Transverse colon (tissue), 4 donors: ENCODE measurements around the gene GGA3. TPM values are rescaled to one million over a fixed set of nuclear protein-coding genes. Genes with fewer than 3 reads are reported as not detected.

Source experiments
- DNase-seq: peaks from one replicate; pipeline ENCODE4 v3.0.0-alpha.2; 2019
- H3K27ac ChIP-seq, 4 donors: fragments of 200-600 bp; sonication (generic); 2 replicates each; pipeline ENCODE4 v1.5.1; 2016 to 2018; ENCODE audit warnings: inconsistent platforms in 4 of 4
- H3K27me3 ChIP-seq: fragments of 200-600 bp; sonication (generic); 2 replicates; pipeline ENCODE4 v1.5.1; 2017; ENCODE audit warnings: inconsistent platforms
- H3K36me3 ChIP-seq, 4 donors: fragments of 200-600 bp; sonication (generic); 2 replicates each; pipeline ENCODE4 v1.5.1; 2017 to 2019; ENCODE audit warnings: inconsistent platforms in 4 of 4
- H3K4me1 ChIP-seq, 4 donors: fragments of 200-600 bp; sonication (generic); 2 replicates each; pipeline ENCODE4 v1.5.1; 2017 to 2020; ENCODE audit warnings: inconsistent platforms in 4 of 4
- H3K4me3 ChIP-seq, 4 donors: fragments of 200-600 bp; sonication (generic); 1 replicate in 1 of 4; 2 replicates in 3 of 4; pipeline versions ENCODE4 v1.5.1 to v1.6.1; 2017 to 2019; ENCODE audit warnings: inconsistent platforms in 4 of 4
- H3K9me3 ChIP-seq, 2 donors: fragments of 200-600 bp; sonication (generic); 2 replicates each; pipeline ENCODE4 v1.5.1; 2017 to 2019; ENCODE audit warnings: inconsistent platforms in 2 of 2
- EP300 ChIP-seq: sonication (generic); formaldehyde crosslinking; IDR thresholded peaks from one replicate; pipeline ENCODE4 v1.6.1; 2017; ENCODE audit warnings: antibody characterized with exemption, low read depth
- POLR2A ChIP-seq: fragments of 450-650 bp; IDR thresholded peaks from one replicate; pipeline ENCODE4 v1.6.1; 2016; ENCODE audit warnings: antibody characterized with exemption, mild to moderate bottlenecking, moderate library complexity
- POLR2AphosphoS5 ChIP-seq, 3 donors: sonication (generic); formaldehyde crosslinking; IDR thresholded peaks; one replicate each; pipeline ENCODE4 v1.6.1; 2016; ENCODE audit warnings: antibody characterized with exemption in 3 of 3
- WGBS, 2 donors: methylation state at CpG; one replicate each; pipeline ENCODE4 v1.1.5; 2018; ENCODE audit warnings: low coverage in 1 of 2; 5-methylcytosine and 5-hydroxymethylcytosine counted together
- in situ Hi-C, 4 donors: fragments of 200-750 bp; cut with MboI; loops; one replicate each; pipeline versions ENCODE4 v1.15.0 to v1.15.1; 2017; ENCODE audit warnings: low sequenced_read_pairs in 3 of 4, low pct_ligation_motif_present in 1 of 4, low pct_unique_long_range_greater_than_20kb in 1 of 4
- intact Hi-C: fragments of 100-400 bp; cut with DNase I; formaldehyde crosslinking; loops from one replicate; pipeline ENCODE4 v1.15.1; 2023; ENCODE audit warnings: low total_unique reads
- total RNA-seq, 4 donors: library from RNA; depleted of rRNA; stranded (reverse); fragments of >200 nt; gene quantifications; one replicate each; pipeline ENCODE4 v1.1.0, GENCODE V29; 2016
- TF ChIP-seq, protein P1 (sequence below), 5 experiments: fragments of 200-600 bp in 3 of 5; fragments of 450-650 bp in 2 of 5; sonication (generic) in 3 of 5; IDR thresholded peaks; 1 replicate in 2 of 5; 2 replicates in 3 of 5; pipeline ENCODE4 v1.5.1; 2016 to 2017; ENCODE audit warnings: antibody characterized with exemption in 5 of 5, inconsistent platforms in 3 of 5, mild to moderate bottlenecking in 2 of 5, moderate library complexity in 1 of 5

GGA3 gene, protein sequence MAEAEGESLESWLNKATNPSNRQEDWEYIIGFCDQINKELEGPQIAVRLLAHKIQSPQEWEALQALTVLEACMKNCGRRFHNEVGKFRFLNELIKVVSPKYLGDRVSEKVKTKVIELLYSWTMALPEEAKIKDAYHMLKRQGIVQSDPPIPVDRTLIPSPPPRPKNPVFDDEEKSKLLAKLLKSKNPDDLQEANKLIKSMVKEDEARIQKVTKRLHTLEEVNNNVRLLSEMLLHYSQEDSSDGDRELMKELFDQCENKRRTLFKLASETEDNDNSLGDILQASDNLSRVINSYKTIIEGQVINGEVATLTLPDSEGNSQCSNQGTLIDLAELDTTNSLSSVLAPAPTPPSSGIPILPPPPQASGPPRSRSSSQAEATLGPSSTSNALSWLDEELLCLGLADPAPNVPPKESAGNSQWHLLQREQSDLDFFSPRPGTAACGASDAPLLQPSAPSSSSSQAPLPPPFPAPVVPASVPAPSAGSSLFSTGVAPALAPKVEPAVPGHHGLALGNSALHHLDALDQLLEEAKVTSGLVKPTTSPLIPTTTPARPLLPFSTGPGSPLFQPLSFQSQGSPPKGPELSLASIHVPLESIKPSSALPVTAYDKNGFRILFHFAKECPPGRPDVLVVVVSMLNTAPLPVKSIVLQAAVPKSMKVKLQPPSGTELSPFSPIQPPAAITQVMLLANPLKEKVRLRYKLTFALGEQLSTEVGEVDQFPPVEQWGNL
- total RNA-seq: 100 to 1,000 TPM in 1 of 4 donors, 10 to 100 TPM in 3; 36.2 to 134 (median 59.0) TPM

DNA sequence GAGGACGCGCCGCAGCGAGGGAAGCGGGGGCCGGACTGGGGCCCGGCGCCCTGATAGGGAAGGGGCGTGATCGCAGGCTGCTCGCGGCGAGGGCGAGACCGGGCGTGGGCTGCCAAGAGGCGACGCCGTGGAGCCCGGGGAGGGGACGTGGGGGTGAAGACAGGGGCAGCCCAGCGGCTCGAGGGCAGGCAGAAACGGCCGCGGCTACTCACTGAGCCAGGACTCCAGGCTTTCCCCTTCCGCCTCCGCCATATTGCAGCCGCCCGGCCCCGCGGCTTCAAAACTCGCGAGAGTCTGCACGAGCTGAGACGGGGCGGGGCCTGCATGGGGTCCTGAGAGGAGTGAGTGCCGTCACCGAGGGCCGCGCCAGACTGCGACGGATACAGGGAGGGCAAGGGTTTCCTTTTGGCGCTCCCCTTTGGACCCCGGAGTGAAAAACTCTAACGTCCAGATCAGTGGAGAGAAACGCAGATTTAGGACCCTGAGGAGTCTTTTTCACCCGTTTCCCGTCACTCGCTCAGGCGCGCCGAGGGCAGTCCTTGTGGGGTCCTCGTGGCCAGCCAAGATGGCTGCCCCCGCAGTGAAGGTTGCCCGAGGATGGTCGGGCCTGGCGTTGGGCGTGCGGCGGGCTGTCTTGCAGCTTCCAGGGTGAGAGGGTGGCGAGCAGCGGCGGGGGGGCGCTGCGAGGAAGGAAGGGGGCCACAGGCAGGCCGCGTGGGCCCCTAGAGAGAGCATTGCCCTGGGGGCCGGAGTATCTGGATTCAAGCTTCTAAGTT lies at the start of gene GGA3, which contains the start of gene MRPS7:
TSS of gene GGA3 (minus strand) at position 271 of the 776 bp plus-strand sequence. CDS start at position 252, 19 bp downstream.
TSS of gene MRPS7 (plus strand) at position 544 of the 776 bp plus-strand sequence. CDS start at position 566, 22 bp downstream.
- in situ Hi-C loops (no loop called here), intact Hi-C loops (no loop called here)
- 0% methylated on average over 52 of the region's 69 CpGs; no CpG with 5 or more reads in 1 of the 2 donors for WGBS, 2 donors
- H3K4me3 ChIP-seq: peak within 1 kb of the TSS; percentile 68 to 90 (median 84)
- peak; percentile 71 for TF ChIP-seq POLR2A
- TF ChIP-seq POLR2AphosphoS5 (IDR thresholded peaks at IDR 0.05): peak; percentile 40 to 82 (median 65)
- no peak for TF ChIP-seq EP300
- H3K36me3 ChIP-seq: peaks cover 0 to 13% (median 4%) of the 10 kb centered on the region in 4 donors
- no peaks in the 10 kb centered on the region for H3K27me3 ChIP-seq
- H3K27ac ChIP-seq: peak within 1 kb of the TSS; percentile 89 to 96 (median 92)
- peak; percentile 95 for DNase-seq
- no peaks in the 10 kb centered on the region for H3K9me3 ChIP-seq
- peaks cover 12 to 36% (median 27%) of the 10 kb centered on the region in 4 donors for H3K4me1 ChIP-seq

DNA sequence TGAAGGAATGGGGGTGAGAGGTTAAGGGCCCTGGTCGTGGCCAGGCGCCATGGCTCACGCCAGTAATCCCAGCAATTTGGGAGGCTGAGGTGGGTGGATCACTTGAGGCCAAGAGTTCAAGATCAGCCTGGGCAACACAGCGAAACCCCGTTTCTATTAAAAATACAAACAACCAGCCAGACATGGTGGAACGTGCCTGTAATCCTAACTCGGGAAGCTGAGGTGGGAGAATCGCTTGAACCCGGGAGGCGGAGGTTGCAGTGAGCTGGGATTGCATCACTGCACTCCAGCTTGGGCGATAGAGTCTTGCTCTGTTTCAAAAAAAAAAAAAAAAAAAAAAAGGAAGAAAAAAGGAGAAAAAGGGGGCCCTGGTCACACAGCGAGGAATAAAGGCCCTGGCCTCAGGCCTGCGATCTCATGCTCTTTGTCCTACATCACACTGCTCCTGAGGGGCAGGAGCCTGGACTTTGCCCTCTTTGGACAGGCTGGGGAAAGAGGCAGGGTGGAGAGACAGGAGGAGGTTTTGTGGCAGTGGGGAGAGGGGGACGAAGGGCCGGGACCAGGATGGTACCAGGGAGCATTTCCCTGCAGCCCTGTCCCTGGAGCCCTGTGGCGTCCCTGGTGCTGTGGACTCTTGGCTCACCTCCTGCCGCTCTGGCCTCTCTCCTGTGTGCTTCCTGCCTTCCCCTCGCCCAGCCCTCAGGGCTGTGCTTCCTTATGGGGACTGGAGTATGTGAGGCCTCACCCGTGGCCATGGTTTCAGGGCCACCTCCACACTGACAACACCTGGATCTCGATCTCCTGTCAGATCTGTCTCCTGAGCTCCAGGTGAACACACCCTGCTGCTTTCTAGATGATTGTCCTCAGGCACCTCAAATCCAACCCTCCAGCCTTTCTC lies 47.6 kb upstream of the GGA3 start:
- TF ChIP-seq POLR2AphosphoS5 (IDR thresholded peaks at IDR 0.05) (peak in 2 of 3 donors; percentile 46 to 56), EP300 (no peak), POLR2A (peak; percentile 71)
- TF ChIP-seq, protein P1, sequence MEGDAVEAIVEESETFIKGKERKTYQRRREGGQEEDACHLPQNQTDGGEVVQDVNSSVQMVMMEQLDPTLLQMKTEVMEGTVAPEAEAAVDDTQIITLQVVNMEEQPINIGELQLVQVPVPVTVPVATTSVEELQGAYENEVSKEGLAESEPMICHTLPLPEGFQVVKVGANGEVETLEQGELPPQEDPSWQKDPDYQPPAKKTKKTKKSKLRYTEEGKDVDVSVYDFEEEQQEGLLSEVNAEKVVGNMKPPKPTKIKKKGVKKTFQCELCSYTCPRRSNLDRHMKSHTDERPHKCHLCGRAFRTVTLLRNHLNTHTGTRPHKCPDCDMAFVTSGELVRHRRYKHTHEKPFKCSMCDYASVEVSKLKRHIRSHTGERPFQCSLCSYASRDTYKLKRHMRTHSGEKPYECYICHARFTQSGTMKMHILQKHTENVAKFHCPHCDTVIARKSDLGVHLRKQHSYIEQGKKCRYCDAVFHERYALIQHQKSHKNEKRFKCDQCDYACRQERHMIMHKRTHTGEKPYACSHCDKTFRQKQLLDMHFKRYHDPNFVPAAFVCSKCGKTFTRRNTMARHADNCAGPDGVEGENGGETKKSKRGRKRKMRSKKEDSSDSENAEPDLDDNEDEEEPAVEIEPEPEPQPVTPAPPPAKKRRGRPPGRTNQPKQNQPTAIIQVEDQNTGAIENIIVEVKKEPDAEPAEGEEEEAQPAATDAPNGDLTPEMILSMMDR (IDR thresholded peaks at IDR 0.05): no peak
- H3K4me3 ChIP-seq: no peak overlapping the region
- in situ Hi-C loops (loop anchor here in 2 of 4 donors (25.0 kb wide), 1 partner anchor 103 kb away; the partner anchor contains the start of gene GRB2 (in 2 of the 2)), intact Hi-C loops (no loop called here)
- H3K27me3 ChIP-seq: no peaks in the 10 kb centered on the region
- H3K9me3 ChIP-seq: no peaks in the 10 kb centered on the region
- DNase-seq: peak; percentile 77
- WGBS, 2 donors: 47 to 51% methylated on average over 9 to 20 of the region's 20 CpGs
- H3K27ac ChIP-seq: peak overlapping the region; percentile 80 to 91 (median 84)
- H3K4me1 ChIP-seq: peaks cover 6 to 25% (median 21%) of the 10 kb centered on the region in 4 donors
- H3K36me3 ChIP-seq: no peaks in the 10 kb centered on the region

DNA sequence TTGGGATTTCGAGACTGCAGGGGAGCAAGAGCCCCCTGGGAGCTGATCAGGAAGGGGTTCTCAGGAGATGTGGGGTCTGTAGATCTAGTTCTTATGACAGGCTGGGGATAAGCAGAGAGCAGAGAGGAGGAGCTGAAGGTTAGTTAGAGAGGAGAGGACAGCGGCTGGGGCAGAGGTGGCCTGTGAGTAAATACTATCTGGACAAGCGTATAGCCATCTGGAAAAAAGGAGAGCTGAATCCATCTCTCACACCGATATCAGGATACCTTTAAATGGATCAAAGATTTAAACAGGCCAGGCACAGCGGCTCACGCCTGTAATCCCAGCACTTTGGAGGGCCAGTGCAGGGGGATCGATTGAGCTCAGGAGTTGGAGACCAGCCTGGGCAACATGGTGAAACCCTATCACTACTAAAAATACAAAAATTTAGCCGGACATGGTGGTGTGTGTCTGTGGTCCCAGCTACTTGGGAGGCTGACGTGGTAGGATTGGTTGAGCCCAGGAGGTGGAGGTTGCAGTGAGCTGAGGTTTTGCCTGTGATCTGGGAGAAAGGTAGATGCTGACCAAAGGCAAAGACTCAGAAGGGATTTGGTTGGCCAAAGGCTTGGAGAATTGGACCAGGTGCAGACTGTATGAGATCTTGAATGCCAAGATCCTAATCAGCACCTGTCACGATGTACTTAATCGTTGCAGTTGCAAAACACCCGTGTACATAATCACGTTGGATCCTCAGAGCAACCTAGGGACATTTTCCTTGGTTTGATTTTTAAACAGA lies 46.7 kb upstream of the GGA3 start:
- H3K4me3 ChIP-seq: no peak overlapping the region
- no peaks in the 10 kb centered on the region for H3K9me3 ChIP-seq
- peaks cover 6 to 25% (median 21%) of the 10 kb centered on the region in 4 donors for H3K4me1 ChIP-seq
- no peaks in the 10 kb centered on the region for H3K36me3 ChIP-seq
- intact Hi-C loops (no loop called here), in situ Hi-C loops (loop anchor here in 2 of 4 donors (25.0 kb wide), 1 partner anchor 104 kb away; the partner anchor contains the start of gene GRB2 (in 2 of the 2))
- no peak for DNase-seq
- H3K27me3 ChIP-seq: no peaks in the 10 kb centered on the region
- 80 to 87% methylated on average over 8 to 13 of the region's 13 CpGs for WGBS, 2 donors
- TF ChIP-seq POLR2A (no peak), POLR2AphosphoS5 (IDR thresholded peaks at IDR 0.05) (no peak), EP300 (no peak)
- TF ChIP-seq, protein P1 (IDR thresholded peaks at IDR 0.05): no peak
- peak overlapping the region; percentile 80 to 91 (median 84) for H3K27ac ChIP-seq
